HG03565 (cell line): ENCODE data around the gene GGCT.
"Not testable (repeated sequence)": the region's sequence is repeated elsewhere in the genome, so short reads cannot be mapped to it uniquely, and the experiment has no call there.

Source experiments
- ATAC-seq: cut with Tn5 transposase; IDR thresholded peaks from one replicate; pipeline ENCODE4 v1.9.1; 2021; ENCODE audit warnings: mild to moderate bottlenecking, moderate library complexity; ENCODE audit not compliant: unreplicated experiment

The GGCT gene

DNA sequence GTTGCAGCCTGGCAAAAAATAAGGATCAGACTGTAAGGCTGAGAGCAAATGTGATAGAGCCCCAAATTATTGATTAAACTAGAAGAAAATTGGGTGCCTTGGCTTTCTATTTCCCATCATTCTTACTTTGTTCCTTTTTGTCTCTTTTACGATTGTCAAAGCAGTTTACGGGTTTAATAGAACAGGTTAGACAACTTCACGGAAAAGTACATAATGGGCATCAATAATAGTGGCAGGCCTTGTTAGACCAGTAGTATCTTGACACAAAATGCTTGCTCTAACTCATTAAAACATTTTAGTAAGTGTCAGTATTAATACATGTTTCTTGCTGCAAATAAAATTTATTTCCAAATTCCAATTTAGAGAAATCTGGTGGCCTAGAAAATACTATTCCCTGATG is 14.5 kb upstream of the GGCT start:
- ATAC-seq: no peak

DNA sequence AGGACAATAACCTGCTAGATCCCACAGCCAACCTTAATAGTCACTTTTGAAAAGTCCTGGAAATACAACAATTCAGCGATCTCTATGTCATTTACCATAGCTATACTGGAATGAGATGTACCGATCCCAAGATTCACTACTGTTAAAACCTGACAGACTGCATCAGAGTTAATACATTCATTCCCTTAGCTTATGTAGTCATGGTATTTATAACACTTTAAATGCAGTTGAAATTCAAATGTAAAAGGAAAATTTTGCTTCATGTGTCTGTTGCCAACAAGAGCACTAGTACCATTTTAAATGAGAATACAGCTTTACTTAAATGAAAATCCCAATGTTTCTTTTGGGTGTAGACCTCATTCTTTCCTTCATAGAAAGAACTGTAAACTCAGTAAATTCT is 11.1 kb upstream of the GGCT start:
- no peak for ATAC-seq

DNA sequence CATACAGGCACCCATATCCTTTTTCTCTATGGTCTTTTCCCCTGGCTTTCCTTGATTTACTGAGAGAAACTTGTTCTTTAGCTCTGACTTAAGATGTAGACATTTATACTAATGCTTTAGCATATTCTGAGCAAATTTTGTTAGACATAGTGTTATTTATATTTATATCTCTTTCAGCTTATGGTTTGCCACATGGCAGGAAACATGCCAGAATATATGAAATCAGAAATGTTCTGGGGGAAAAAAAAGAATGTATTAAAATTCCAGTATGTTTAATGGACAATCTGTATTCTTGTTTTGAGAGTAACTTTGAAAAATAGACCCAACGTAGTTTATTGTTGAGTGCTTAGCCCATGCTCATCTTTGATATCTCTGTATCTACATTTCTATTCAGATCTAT is 10.1 kb upstream of the GGCT start:
- no peak for ATAC-seq

DNA sequence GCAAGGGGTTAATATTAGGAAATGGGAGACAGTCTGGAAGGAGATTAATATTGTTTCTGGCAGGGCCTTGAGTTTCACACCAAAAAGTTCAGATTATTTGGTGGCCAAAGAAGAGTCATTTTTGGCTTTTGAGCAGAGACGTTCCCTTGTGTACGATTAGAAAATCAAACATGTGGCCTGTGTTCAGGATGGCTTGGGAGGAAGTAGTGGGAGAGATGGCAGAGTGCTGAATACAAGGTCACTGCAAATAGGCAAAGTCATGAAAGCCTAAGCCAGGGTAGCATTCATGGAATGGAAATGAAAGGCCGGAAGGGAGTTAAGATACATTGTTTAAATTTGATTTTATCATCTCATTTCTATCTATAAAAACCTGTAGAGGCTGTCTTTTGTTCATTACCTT is 9.5 kb upstream of the GGCT start:
- ATAC-seq: no peak

DNA sequence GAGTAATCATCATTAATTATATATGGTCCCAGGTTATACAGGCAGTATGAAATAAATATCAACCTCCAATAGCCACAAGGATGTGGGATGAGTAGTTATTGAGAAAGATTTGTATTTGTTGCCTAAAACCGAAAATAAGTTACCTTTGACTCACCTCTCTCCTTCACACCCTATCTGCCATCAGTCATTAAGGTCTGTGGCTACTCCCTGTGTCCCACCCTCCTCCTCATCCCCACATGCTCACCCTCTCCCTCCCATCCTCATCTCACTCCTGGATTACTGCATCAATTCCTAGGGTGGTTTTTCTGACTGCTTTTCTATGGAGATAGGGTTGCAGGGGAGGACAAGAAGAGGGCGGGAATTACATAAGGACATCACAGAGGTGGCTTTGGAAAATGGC is 9.1 kb upstream of the GGCT start:
- no peak for ATAC-seq

DNA sequence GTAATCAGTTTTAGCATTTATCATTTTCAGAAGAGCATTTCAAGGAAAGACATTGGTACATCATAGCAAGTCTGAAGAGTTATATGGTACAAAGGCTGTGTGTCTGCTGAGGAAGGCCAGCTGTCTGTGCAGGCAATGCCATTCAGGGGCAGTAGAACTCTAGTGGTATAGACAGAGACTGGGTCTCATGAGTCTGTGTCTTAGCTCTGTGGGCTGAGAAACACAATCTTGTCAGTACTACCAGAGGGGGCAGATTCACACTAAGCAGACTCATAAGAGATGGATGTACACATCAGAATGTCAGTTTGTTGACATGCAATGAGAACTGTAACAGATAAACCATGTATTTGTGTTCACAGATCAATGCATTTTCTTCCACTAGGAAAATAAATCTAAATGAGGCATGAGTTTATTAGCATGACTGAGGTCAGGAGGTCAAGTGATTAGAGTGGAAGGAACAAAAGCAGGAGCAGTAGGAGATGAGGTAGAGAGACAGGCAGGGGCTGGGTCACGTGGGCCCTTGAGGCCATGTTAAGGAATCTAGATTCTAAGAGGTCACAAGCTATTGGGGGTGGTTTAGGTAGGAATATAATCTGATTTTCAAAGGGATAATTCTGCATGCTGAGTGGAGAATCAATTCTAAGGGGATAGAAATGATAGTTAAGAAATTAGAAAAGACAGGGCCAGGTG is 7.5 kb upstream of the GGCT start:
- ATAC-seq: no peak

DNA sequence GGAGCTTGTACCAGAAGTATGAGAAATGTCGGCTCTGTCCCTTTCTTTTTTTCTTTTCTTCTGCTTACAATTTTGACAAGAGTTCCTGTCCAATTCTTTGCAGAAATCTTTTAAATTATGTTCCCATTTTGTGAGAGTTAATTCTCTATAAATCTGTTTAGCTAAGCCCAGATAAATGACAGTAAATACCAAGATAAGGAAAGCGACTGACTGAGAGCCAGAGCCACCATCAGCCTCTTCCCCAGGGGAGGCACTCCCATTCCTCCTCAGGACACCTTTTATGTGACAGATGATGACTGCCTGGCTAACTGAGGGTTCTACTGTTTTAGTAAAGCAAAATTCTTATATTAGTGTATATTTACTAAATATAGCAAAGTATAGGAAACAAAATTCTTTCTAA is 6.9 kb upstream of the GGCT start:
- no peak for ATAC-seq

DNA sequence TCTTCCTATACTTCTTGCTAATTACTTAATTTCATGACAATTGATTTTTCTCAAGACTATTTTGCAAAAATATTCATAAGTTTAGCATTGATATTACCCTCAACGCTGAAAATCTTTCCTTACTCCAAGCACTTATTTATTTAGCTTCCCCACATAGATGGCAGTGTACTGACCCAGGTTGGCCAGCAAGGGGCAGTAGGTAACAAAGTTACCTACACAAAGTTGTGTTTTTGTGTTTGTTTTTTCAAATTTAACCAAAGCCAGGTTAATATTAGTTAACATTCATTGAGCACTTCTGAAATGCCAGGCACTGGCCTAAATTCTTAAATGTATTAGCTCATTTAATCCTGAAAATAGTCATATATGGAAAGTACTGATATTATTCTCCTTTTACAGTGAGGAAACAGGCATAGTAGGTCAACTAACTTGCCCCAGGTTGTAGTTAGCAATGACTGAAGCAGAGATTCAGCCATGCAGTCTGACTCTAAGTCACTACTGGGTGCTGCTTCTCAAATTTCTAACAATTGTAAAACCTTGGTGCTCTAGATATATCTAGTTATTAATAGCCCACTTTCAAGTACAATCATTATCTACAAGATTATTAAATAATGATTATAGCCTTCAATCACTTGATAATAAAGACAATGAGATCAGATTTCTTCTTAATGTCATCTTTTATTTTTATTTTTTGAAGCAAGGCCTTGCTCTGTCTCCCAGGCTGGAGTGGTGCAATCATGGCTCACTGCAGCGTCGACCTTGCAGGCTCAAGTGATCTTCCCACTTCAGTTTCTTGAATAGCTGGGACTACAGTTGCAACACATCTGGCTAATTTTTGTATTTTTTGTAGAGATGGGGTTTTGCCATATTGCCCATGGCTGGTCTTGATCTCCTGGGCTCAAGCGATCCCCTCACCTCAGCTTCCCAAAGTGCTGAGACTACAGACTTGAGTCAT is 5.8 kb upstream of the GGCT start:
- ATAC-seq: no peak

DNA sequence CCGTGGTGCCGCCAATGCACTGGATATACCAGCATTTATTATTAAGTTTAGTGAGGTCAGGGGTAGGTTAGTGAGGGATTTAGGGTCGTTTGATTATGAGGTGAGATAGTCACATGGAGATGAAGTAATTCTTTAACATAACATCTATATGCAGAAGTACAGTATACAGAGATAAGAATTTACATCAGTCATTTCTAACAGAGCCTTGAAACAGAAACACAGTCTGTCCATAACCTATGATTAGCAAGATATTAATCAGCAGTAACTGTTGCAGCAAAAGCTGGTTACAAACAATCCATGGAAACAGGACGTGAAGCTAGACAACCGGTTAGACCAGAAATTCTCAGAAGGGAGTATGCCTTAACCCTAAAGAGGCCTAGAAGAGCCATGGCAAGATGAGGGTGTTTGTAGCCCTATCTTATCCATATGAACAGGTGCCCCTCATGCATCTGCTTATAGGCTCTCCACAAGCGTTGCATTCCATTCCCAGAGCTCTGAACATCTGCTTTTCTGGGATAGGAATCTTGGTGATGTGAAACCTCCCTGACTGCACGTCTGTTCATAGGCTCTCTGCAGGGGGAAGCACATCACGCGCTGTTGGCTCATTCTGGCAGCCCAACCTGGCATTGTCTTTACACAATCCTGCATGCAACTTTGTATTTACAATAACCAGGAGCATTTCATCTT is 4.7 kb upstream of the GGCT start:
- not testable (repeated sequence) for ATAC-seq

DNA sequence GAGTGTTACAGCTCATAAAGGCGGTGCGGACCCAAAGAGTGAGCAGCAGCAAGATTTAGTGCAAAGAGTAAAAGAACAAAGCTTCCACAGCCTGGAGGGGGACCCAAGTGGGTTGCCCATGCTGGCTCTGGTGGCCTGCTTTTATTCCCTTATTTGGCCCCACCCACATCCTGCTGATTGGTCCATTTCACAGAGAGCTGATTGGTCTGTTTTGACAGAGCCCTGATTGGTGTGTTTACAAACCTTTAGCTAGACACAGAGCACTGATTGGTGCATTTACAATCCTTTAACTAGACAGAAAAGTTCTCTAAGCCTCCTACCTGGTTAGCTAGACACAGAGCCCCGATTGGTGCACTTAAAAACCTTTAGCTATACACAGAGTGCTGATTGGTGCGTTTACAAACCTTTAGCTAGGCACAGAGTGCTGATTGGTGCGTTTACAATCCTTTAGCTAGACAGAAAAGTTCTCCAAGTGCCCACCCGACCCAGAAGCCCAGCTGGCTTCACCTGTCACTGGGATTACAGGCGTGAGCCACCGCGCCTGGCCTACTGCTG is 2.8 kb upstream of the GGCT start:
- ATAC-seq: not testable (repeated sequence)

DNA sequence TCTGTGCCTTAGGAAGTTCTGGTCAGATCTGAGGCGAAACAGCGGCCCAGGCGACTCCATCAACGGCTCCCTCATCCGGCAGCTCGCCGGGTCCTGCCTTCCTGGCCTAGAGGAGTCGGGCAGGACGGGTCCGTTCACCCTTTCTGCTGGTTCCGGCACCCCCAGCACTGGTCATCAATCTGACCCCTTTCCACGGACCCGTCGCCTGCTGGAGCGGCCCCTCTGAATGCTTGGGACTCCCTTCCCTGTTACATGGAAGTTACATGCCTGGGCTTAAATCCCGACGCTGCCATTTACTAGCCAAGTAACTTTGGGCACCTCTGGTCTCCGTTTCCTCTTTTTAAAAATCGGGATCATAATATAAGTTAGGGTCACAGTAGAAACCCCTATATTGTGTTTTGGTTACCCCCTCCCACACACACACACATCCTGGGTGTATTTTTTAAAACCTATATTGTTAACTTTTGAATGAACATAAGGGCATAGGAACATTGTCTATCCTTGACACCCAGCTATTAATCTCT is 607 bp upstream of the GGCT start:
- ATAC-seq: no peak

DNA sequence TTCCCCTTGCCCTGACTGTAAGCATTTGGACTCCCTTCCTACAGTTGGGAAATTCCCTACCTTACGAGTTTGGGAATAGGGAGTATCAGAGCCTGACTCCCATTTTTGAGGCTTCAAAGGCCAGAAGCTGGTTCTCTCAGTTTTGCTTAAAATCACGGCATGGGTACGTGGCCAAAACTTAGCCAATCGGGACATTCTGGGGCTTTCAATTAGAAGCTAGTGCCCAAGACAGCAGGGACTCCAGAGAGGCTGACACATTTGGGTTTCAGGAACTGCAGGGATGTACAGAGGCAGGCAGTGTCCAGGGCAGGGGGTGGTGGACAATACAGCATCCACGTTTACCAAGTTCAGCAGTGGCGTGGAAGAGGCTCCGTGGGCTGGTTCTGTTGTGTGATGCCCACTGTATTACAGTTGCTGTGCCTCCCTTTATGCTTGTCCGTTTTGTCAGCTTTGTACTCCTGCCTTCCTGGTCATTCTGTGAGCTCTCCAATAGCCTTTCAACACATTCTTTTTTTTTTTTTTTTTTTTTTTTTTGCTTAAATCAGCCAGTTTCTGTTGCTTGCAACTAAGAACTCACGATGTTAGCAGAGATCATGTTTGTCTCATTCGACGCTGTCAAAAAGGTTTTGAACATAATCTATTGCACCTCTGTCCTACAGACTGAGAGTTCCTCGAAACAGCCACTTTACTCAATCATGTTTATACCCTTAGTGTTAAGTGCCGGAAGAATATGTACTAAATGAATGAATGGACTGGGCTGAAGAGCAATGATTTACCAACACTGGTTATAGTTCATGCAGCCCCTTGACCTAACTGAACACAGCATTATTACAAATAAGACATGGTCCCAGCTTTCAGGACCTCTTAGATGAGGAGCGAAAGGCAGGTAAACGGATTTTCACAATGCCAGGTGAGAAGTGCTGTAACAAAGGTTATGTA is 1.1 kb downstream of the GGCT start:
- ATAC-seq: no peak

DNA sequence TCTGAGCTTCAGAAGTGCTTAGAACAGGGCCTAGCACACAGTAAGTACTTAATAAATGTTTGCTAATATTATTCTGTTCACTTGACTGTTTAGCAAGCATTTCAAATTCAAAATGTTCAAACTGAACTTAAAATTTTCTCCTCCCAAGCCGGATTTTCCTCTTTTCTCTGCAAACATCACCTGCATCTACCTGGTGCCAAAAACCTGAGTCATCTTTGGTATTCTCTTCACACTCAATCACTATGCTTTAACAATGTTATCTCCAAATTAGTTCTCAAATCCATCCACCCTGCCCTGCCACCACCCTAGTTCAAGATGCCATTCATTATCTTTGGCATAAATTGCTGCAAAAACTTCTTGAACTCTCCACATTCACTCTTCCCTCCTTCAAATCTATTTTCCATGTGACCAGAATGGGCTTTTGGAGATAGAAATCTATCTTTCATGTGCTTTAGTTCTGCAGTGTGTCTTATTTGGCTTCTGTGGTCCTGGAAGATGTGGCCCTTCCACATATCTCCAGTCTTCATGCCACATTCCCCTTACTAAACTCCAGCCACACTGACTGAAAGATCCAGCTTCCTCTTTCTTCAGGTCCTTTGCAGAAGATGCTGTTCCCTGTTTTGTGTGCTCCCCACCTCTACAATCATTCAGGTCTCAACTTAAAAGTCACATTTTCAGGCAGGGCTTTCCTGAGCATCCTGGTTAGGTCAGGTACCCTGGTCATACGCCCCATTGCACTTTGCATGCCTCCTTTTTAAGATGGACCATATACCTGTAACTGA is 2.0 kb downstream of the GGCT start:
- no peak for ATAC-seq

DNA sequence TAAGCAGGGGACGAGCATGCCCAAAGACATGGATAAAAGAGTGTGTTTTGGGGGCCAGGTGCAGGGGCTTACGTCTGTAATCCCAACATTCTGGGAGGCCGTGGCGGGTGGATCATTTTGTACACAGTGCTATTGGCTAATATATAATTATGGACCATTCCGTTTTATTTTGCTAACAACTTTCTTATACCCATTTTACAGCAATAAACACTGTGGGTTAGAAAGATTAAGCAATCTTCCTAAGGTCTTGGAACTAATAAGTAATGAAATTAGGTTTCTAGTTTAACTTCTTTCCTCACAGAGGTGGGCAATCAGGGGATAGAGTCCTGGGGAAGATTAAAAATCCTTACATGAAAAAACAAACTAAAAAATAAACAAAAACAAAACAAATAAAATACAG is 3.4 kb downstream of the GGCT start:
- no peak for ATAC-seq

DNA sequence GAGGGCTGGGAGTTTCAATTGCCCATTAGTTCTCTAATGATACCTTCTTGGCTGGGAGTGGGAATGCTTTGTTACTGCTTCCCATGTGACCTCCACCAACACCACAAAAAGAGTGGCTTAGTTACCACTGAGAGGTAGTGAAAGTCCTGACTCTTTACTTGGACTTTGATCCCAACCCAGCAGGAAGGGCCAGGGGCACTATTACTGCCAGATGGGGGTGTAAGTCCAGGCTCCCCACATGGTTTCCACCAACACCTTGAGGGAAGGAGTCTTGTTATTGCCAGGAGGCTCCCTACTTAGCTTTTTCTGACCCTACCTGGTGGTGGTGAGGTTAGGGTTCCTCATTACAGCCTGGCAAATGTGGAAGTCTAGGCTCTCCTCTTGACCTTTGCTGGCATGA is 11.4 kb downstream of the GGCT start:
- ATAC-seq: no peak

DNA sequence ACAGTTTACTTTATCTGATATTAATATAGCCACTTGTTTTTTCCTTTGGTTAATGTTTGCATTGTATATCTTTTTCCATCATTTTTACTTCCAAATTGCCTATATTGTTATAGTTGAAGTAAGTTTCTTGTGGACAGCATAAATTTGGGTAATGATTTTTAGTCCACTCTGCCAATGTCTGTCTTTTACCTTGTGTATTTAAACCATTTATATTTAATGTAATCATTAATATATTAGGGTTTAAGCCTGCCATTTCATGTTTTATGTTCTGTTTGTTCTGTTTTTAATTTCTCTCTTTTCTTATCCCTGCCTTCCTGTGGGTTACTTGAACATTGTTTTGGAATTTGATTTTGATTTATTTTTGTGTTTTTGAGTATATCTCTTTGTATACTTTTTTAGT is 13.2 kb downstream of the GGCT start:
- no peak for ATAC-seq

DNA sequence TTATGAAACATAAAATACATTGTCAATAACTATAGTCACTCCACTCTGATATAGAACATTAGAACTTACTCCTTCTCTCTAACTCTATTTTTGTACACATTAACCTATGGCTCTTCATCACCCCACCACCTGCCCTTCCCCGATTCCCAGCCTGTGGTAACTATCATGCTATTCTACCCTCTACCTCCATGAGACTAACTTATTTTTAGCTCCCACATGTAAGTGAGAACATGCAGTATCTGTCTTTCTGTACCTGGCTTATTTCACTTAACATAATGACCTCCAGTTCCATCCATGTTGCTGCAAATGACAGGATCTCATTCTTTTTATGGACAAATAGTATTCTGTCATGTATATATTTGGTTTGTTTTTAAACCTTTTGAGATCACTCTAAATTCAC is 17.3 kb downstream of the GGCT start:
- ATAC-seq: no peak

DNA sequence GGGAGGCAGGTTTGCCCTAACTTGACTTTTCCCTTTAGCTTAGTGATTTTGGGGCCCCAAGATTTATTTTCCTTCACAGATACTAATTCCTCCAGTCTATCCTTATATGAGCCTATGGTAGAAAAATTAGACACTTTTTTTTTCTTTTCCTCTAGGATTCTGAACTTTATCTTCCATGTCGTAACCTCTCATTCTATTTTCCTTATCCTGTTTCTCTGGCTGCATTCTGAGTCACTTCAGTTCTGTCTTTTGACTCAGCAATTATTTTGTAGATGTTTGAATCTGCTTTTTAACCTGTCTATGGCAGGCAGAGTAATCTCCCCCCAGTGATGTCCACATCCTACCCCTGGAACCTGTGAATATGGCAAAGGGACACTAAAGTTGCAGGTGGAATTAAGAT is 19.0 kb downstream of the GGCT start:
- ATAC-seq: no peak

DNA sequence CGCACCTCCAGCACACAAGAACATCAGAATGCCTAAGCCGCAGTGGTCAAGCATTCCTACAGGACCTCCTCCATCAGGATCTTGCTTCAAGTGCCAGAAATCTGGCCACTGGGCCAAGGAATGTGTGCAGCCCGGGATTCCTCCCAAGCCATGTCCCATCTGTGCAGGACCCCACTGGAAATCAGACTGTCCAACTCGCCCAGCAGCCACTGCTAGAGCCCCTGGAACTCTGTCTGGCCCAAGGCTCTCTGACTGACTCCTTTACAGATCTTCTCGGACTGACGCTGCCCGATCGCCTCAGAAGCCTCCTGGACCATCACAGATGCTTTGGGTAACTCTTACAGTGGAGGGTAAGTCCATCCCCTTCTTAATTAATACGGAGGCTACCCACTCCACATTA is 23.2 kb downstream of the GGCT start:
- ATAC-seq: not testable (repeated sequence)
